ENCODE data around the gene SLC51A. TPM values are rescaled to one million over a fixed set of nuclear protein-coding genes. Genes with fewer than 3 reads are reported as not detected.
"Not testable (repeated sequence)": the region's sequence is repeated elsewhere in the genome, so short reads cannot be mapped to it uniquely, and the experiment has no call there.

The SLC51A gene
- total RNA-seq, 1 donor from 2014 or later = not detected

DNA sequence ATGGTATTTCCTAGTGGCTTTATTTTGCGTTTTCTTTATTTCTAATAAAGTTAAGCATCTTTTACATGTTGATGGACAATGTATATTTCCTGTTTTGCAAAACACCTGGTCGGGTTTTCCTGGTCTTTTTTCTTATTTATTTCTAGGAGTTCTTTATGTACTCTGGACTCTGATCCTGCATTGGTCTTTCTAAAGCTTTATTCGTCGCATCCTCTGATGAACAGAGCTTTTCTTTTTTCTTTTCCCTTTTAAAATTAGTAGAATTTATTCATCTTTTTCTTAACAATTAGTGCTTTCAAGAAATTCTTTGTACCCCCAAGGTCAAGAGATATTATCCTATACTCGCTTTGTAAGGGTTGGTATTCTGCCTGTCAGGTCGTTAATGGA is 37.3 kb upstream of the SLC51A start:
- Mint-ChIP-seq H3K4me1 (ENCODE audit: unreplicated experiment) (no peaks in the 10 kb centered on the region), H3K4me3 (ENCODE audit: unreplicated experiment) (no peak overlapping the region), H3K27ac (ENCODE audit: unreplicated experiment) (no peak overlapping the region)

DNA sequence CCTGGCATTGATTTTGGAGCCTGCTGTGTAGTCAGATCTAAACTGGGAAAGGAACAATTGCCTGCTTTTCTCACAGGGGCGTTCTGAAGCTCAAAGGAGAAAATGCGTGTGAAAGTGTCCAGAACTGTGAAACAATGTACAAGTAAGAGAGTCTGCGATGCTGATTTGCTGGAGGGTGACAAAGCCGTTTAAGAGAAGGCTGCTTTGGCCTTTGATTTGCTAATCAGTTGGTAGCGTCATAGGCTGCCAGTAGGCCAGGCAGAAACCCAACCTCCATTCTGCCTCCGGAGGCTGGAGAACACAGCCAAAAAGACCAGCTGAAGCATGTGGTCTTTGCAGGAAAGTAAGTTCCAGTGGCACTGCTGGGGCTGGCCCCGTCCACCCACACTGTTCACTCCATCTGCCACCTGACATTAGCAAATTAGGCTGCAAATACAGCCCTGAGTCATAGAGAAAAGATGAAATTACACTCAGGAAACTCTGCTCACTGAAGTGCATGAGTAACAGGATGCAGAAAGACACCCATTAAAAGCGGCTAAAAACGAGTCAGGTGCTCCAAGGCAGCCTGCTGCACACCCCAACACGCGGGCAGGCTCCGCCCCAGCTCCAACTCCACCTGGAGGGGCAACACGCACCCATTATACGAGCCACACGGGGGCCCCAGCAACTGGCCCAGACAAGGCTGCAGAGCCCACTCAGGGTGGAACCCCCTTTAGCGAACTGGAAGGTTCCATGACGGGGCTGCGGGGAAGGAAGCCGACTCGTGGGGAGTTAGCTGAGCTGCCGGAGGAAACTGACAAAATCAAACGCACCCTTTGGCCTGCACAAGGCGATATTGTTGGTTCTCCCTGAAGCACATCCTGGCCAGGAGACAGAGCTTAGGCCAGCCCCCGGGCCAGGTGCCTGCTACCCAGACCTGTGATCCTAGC is 36.7 kb upstream of the SLC51A start:
- Mint-ChIP-seq H3K9me3 (ENCODE audit: unreplicated experiment) (no peaks in the 10 kb centered on the region), H3K27ac (ENCODE audit: unreplicated experiment) (no peak overlapping the region), H3K36me3 (ENCODE audit: low read depth, unreplicated experiment) (no peaks in the 10 kb centered on the region), H3K27me3 (ENCODE audit: unreplicated experiment) (peaks cover 3% of the 10 kb centered on the region), H3K4me3 (ENCODE audit: unreplicated experiment) (no peak overlapping the region), H3K4me1 (ENCODE audit: unreplicated experiment) (no peaks in the 10 kb centered on the region)
- TF ChIP-seq, protein P1, sequence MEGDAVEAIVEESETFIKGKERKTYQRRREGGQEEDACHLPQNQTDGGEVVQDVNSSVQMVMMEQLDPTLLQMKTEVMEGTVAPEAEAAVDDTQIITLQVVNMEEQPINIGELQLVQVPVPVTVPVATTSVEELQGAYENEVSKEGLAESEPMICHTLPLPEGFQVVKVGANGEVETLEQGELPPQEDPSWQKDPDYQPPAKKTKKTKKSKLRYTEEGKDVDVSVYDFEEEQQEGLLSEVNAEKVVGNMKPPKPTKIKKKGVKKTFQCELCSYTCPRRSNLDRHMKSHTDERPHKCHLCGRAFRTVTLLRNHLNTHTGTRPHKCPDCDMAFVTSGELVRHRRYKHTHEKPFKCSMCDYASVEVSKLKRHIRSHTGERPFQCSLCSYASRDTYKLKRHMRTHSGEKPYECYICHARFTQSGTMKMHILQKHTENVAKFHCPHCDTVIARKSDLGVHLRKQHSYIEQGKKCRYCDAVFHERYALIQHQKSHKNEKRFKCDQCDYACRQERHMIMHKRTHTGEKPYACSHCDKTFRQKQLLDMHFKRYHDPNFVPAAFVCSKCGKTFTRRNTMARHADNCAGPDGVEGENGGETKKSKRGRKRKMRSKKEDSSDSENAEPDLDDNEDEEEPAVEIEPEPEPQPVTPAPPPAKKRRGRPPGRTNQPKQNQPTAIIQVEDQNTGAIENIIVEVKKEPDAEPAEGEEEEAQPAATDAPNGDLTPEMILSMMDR (IDR thresholded peaks at IDR 0.05; ENCODE audit: unreplicated experiment) = no peak
- DNase-seq (ENCODE audit: low spot score) = no peak

More for the DNA sequence above, 37.3 kb upstream of the SLC51A start:
- DNase-seq (ENCODE audit: low spot score) = no peak
- TF ChIP-seq, protein P1 (IDR thresholded peaks at IDR 0.05; ENCODE audit: unreplicated experiment) = no peak
- Mint-ChIP-seq H3K36me3 (ENCODE audit: low read depth, unreplicated experiment) (no peaks in the 10 kb centered on the region), H3K27me3 (ENCODE audit: unreplicated experiment) (peaks cover 5% of the 10 kb centered on the region), H3K9me3 (ENCODE audit: unreplicated experiment) (no peaks in the 10 kb centered on the region)

DNA sequence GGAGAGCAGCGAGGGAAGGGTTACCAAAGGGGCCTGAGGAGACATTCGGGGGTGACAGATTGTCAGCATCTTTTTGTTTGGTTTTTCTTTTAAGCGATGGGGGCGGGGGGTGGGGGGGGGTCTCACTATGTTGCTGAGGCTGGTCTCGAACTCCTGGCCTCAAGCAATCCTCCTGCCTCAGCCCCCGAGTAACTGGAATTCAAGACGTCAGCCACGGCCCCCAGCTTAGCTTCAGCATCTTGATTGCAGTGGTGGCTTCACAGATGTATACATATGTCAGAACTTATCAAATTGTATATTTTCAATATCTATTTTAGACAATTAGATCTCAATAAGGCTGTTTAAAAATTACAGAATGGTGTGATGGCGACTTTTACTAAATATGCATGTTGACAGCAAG is 36.0 kb upstream of the SLC51A start:
- Mint-ChIP-seq H3K4me3 (ENCODE audit: unreplicated experiment) (no peak overlapping the region), H3K36me3 (ENCODE audit: low read depth, unreplicated experiment) (no peaks in the 10 kb centered on the region), H3K27me3 (ENCODE audit: unreplicated experiment) (peaks cover 3% of the 10 kb centered on the region), H3K27ac (ENCODE audit: unreplicated experiment) (no peak overlapping the region), H3K9me3 (ENCODE audit: unreplicated experiment) (no peaks in the 10 kb centered on the region), H3K4me1 (ENCODE audit: unreplicated experiment) (no peaks in the 10 kb centered on the region)
- TF ChIP-seq, protein P1 (IDR thresholded peaks at IDR 0.05; ENCODE audit: unreplicated experiment) = no peak
- DNase-seq (ENCODE audit: low spot score) = no peak

DNA sequence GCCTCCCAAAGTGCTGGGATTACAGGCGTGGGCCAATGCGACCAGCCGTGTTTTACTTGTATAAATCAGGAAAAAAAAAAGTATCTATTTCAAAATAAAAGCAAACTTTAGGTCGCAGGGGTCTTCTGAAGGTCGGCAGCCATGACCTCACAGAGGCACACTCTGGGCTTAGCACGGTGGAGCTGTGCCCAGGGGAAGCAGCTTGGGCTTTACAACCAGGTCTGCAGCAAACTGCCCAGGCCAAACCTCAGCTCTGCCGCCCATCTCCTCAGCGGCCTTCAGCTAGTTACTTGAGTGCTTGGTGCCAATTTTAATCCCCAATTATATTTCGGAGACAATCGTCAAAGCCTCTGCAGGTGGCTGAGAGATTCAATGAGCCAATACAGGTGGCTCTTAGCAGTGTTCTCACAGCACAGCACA is 35.2 kb upstream of the SLC51A start:
- Mint-ChIP-seq H3K27ac (ENCODE audit: unreplicated experiment) (no peak overlapping the region), H3K4me1 (ENCODE audit: unreplicated experiment) (no peaks in the 10 kb centered on the region), H3K4me3 (ENCODE audit: unreplicated experiment) (no peak overlapping the region), H3K36me3 (ENCODE audit: low read depth, unreplicated experiment) (no peaks in the 10 kb centered on the region), H3K27me3 (ENCODE audit: unreplicated experiment) (peaks cover 3% of the 10 kb centered on the region), H3K9me3 (ENCODE audit: unreplicated experiment) (no peaks in the 10 kb centered on the region)
- no peak for DNase-seq (ENCODE audit: low spot score)
- TF ChIP-seq, protein P1 (IDR thresholded peaks at IDR 0.05; ENCODE audit: unreplicated experiment) = no peak

DNA sequence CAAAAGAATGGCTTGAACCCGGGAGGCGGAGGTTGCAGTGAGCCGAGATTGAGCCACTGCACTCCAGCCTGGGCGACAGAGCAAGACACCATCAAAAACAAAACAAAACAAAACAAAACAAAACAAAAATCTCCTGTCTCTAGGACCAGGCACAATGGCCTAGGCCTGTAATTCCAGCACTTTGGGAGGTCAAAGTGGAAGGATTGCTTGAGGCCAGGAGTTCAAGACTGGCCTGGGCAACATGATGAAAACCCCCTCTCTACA is 32.2 kb upstream of the SLC51A start:
- not testable (repeated sequence) for H3K9me3 Mint-ChIP-seq (ENCODE audit: unreplicated experiment)

More for the DNA sequence above, 32.2 kb upstream of the SLC51A start:
- DNase-seq (ENCODE audit: low spot score); H3K4me3 Mint-ChIP-seq (ENCODE audit: unreplicated experiment); H3K4me1 Mint-ChIP-seq (ENCODE audit: unreplicated experiment); H3K27ac Mint-ChIP-seq (ENCODE audit: unreplicated experiment); H3K27me3 Mint-ChIP-seq (ENCODE audit: unreplicated experiment); H3K36me3 Mint-ChIP-seq (ENCODE audit: low read depth, unreplicated experiment): not testable (repeated sequence)
